Cerebellar cortex (tissue), 1 donor: Measurements from ENCODE around the gene GSE1.

Experiments used
- DNase-seq: peaks from one replicate; pipeline ENCODE4 v3.0.0-alpha.2; 2015; ENCODE audit warnings: low spot score

GSE1 gene

GRCh38 chr16:85574672-85575475, 38.2 kb upstream of the GSE1 start:
- peak; percentile 78 for DNase-seq

GRCh38 chr16:85575920-85576319, 37.2 kb upstream of the GSE1 start:
- no peak for DNase-seq

- DNase-seq: no peak
These were observed 36.2 kb upstream of the GSE1 start for GRCh38 chr16:85576944-85577343.

- no peak for DNase-seq
These were observed 35.1 kb upstream of the GSE1 start for GRCh38 chr16:85577899-85578598.

- no peak for DNase-seq
These were observed 34.5 kb upstream of the GSE1 start for GRCh38 chr16:85578599-85578948.

GRCh38 chr16:85579191-85579590, 33.9 kb upstream of the GSE1 start:
- no peak for DNase-seq

GRCh38 chr16:85579923-85580580, 33.1 kb upstream of the GSE1 start:
- no peak for DNase-seq

- DNase-seq: no peak
These were observed 32.4 kb upstream of the GSE1 start for GRCh38 chr16:85580684-85581083.

- DNase-seq: no peak
These were observed 30.7 kb upstream of the GSE1 start for GRCh38 chr16:85582229-85582991.

- no peak for DNase-seq
These were observed 29.5 kb upstream of the GSE1 start for GRCh38 chr16:85583491-85584181.

GRCh38 chr16:85584267-85584666, 28.9 kb upstream of the GSE1 start:
- DNase-seq: peak; percentile 66

GRCh38 chr16:85584819-85585282, 28.3 kb upstream of the GSE1 start:
- DNase-seq: no peak

- no peak for DNase-seq
These were observed 27.4 kb upstream of the GSE1 start for GRCh38 chr16:85585711-85586110.

- no peak for DNase-seq
These were observed 26.6 kb upstream of the GSE1 start for GRCh38 chr16:85586380-85587104.

- no peak for DNase-seq
These were observed 25.2 kb upstream of the GSE1 start for GRCh38 chr16:85587762-85588556.

GRCh38 chr16:85588562-85589503, 24.3 kb upstream of the GSE1 start:
- no peak for DNase-seq

- no peak for DNase-seq
These were observed 23.2 kb upstream of the GSE1 start for GRCh38 chr16:85589688-85590505.

GRCh38 chr16:85590506-85590832, 22.7 kb upstream of the GSE1 start:
- no peak for DNase-seq
